ENCODE data around the gene METRNL. TPM values are rescaled to one million over a fixed set of nuclear protein-coding genes. Genes with fewer than 3 reads are reported as not detected.

Gene METRNL
- total and polyA plus RNA-seq, 2 experiments from 2014 or later = 30.0 to 44.1 TPM

DNA sequence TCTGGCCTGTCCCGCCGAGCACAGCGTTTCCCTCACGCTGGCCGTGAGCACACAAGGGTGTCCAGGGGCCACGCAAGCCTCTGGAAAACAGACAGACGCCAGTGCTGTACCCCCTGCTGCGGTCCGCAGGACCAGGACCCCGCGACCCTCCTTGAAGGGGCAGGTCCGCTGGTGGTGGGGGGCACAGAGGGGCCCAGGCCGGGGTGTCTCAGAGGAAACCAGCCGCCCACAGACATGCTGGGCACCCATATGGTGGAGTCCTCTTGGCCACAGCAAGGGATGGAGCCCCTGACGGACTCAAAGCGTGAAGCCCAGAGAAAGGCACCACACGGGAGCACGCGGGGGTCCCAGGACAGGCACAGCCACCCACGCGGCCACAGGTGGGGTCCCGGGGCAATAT is 34.4 kb downstream of the METRNL start:
- Histone ChIP-seq H3K27ac (no peak overlapping the region), H3K27me3 (peaks cover 8% of the 10 kb centered on the region), H3K4me1 (ENCODE audit: low read depth) (peaks cover 5% of the 10 kb centered on the region), H3K4me3 (no peak overlapping the region), H3K9me3 (ENCODE audit: low read depth) (no peaks in the 10 kb centered on the region), H3K36me3 (no peaks in the 10 kb centered on the region)
- DNase-seq (ENCODE audit: low read depth in 1 of 2, low spot score in 1 of 2) = no peak
- TF ChIP-seq, protein P1, sequence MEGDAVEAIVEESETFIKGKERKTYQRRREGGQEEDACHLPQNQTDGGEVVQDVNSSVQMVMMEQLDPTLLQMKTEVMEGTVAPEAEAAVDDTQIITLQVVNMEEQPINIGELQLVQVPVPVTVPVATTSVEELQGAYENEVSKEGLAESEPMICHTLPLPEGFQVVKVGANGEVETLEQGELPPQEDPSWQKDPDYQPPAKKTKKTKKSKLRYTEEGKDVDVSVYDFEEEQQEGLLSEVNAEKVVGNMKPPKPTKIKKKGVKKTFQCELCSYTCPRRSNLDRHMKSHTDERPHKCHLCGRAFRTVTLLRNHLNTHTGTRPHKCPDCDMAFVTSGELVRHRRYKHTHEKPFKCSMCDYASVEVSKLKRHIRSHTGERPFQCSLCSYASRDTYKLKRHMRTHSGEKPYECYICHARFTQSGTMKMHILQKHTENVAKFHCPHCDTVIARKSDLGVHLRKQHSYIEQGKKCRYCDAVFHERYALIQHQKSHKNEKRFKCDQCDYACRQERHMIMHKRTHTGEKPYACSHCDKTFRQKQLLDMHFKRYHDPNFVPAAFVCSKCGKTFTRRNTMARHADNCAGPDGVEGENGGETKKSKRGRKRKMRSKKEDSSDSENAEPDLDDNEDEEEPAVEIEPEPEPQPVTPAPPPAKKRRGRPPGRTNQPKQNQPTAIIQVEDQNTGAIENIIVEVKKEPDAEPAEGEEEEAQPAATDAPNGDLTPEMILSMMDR (IDR thresholded peaks at IDR 0.05; ENCODE audit: low read depth, low read length) = no peak

- Histone ChIP-seq H3K4me3 (no peak overlapping the region), H3K27me3 (peaks cover 13% of the 10 kb centered on the region), H3K27ac (no peak overlapping the region), H3K9me3 (ENCODE audit: low read depth) (no peaks in the 10 kb centered on the region), H3K4me1 (ENCODE audit: low read depth) (peaks cover 5% of the 10 kb centered on the region), H3K36me3 (no peaks in the 10 kb centered on the region)
- TF ChIP-seq, protein P1 (IDR thresholded peaks at IDR 0.05; ENCODE audit: low read depth, low read length) = no peak
- no peak for DNase-seq (ENCODE audit: low read depth in 1 of 2, low spot score in 1 of 2)
Measured at GRCh38 chr17:83114706-83115105, 35.3 kb downstream of the METRNL start.

GRCh38 chr17:83115202-83115651 is 35.8 kb downstream of the METRNL start:
- no peak overlapping the region for H3K4me3 ChIP-seq
- TF ChIP-seq, protein P1 (IDR thresholded peaks at IDR 0.05; ENCODE audit: low read depth, low read length) = no peak
- peaks cover 16% of the 10 kb centered on the region for H3K27me3 ChIP-seq
- H3K4me1 ChIP-seq (ENCODE audit: low read depth) = no peaks in the 10 kb centered on the region
- DNase-seq (ENCODE audit: low read depth in 1 of 2, low spot score in 1 of 2) = no peak
- no peaks in the 10 kb centered on the region for H3K9me3 ChIP-seq (ENCODE audit: low read depth)
- no peaks in the 10 kb centered on the region for H3K36me3 ChIP-seq
- H3K27ac ChIP-seq = no peak overlapping the region

DNA sequence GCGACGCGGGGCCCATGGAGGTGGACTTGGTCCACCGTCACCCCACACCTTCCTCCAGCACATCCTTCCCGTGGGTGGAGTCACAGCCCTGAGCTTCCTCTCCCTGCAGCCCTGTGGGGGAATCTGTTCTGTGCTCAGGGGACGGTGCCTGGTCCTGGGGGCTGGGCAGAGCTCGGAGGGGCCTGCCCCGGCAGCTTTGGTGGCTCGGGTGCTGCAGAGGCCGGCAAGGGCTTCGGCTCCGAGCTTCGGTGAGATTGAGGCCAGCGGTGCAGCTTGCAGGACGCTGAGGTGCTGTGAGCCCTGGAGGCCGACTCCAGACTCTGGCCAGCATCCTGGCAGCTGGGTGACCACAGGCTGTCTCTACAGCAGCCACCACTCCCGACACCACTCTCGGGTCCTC is 36.4 kb downstream of the METRNL start:
- no peaks in the 10 kb centered on the region for H3K4me1 ChIP-seq (ENCODE audit: low read depth)
- H3K27me3 ChIP-seq = peaks cover 22% of the 10 kb centered on the region
- TF ChIP-seq, protein P1 (IDR thresholded peaks at IDR 0.05; ENCODE audit: low read depth, low read length) = no peak
- H3K4me3 ChIP-seq = no peak overlapping the region
- H3K9me3 ChIP-seq (ENCODE audit: low read depth) = no peaks in the 10 kb centered on the region
- no peak overlapping the region for H3K27ac ChIP-seq
- DNase-seq (ENCODE audit: low read depth in 1 of 2, low spot score in 1 of 2) = no peak
- no peaks in the 10 kb centered on the region for H3K36me3 ChIP-seq

DNA sequence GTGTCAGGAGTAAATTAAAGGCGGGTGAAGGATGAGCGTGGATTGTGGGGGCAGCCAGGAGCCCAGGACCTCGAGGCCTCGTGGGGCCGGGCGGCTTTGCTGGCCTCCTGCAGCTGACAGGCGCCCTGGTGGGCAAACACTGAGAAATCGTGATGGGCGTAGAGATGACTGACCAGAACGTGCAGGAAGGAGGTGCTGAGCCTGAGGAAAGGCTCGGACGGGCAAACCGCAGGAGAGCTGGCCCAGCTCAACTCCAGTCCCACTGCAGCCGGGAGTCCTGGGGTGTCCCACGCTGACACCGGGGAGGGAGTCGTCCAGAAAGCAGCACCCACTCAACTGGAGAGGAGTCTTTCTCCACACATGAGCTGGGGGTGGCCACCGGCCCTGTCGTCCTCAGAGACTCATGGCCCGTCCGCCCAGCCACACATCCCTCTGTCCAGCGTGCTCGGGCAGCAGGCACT is 36.9 kb downstream of the METRNL start:
- Histone ChIP-seq H3K36me3 (no peaks in the 10 kb centered on the region), H3K27ac (no peak overlapping the region), H3K9me3 (ENCODE audit: low read depth) (no peaks in the 10 kb centered on the region), H3K27me3 (peaks cover 27% of the 10 kb centered on the region), H3K4me3 (no peak overlapping the region), H3K4me1 (ENCODE audit: low read depth) (no peaks in the 10 kb centered on the region)
- no peak for DNase-seq (ENCODE audit: low read depth in 1 of 2, low spot score in 1 of 2)
- TF ChIP-seq, protein P1 (IDR thresholded peaks at IDR 0.05; ENCODE audit: low read depth, low read length) = no peak

All from cardiac muscle cell (in vitro differentiated cells and primary cell).